ENCODE results near the gene DLG1. TPM values are rescaled to one million over a fixed set of nuclear protein-coding genes. Genes with fewer than 3 reads are reported as not detected.

Gene DLG1
- total and polyA plus RNA-seq, 7 donors = 16.1 to 57.6 (median 51.3) TPM

DNA sequence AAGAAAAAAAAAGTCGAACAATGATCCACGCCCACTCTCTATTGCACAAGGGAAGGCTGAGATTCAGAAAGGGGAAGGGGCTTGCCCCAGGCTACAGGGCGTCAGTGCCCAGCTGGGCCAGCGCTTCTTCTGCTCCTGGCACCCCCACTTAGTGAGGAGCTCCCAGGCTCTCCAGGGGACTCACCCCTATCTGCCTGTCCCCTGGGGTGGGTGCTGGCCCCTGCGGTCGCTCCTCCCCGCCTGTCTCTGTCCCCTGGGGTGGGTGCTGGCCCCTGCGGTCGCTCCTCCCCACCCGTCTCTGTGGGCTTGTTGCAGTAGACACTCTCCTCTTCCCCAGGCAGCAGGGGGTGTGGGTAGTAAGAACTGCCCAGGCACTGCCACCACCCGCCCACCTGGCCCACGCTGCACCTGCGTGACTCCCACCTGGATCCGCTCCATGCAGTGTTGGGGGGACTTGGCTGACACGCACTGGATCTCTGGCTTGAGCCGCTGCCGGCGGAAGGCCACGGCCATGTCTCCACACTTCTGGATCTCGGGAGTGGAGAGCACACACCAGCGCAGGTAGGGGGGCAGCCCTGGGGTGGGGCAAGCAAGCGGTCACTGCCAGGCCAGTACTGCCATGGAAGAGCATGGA, 283.4 kb downstream of the DLG1 start:
- TF ChIP-seq CTCF (IDR thresholded peaks at IDR 0.05) = no peak
- ATAC-seq (no peak), DNase-seq (no peak)
- 92 to 93% (median 92%) methylated on average over 18 to 22 of the region's 22 CpGs for whole genome bisulfite sequencing, 3 donors
- H3K4me1 ChIP-seq = no peaks in the 10 kb centered on the region
- no peaks in the 10 kb centered on the region for H3K9me3 ChIP-seq
- H3K4me3 ChIP-seq = no peak overlapping the region
- no peaks in the 10 kb centered on the region for H3K27me3 ChIP-seq (ENCODE audit: insufficient read depth in 3 of 3, low read length in 2 of 3)
- no peaks in the 10 kb centered on the region for H3K36me3 ChIP-seq (ENCODE audit: insufficient read depth in 1 of 2, low read depth in 1 of 2)
- H3K27ac ChIP-seq = no peak overlapping the region
- intact Hi-C loops (cut with DNase I) = no loop called here

DNA sequence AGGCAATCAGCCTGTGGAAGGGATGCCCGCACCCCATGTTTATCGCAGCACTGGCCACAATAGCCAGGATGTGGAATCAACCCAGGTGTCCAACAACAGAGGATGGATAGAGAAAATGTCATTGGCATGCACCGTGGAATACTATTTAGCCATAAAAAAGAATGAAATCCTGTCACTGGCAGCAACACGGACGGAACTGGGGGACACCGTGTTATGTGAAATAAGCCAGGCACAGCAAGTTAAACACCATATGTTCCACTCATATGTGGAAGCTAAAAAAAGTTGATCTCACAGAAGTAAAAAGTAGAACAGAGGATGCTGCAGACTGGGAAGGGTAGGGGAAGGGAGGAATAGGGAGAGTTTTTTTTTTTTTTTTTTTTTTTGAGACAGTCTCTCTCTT, 284.4 kb downstream of the DLG1 start:
- 85 to 96% (median 93%) methylated on average over 6 of the region's 6 CpGs for WGBS, 3 donors
- ATAC-seq (no peak), DNase-seq (no peak)
- Histone ChIP-seq H3K27me3 (ENCODE audit: insufficient read depth in 3 of 3, low read length in 2 of 3) (no peaks in the 10 kb centered on the region), H3K27ac (no peak overlapping the region), H3K4me1 (no peaks in the 10 kb centered on the region), H3K4me3 (no peak overlapping the region), H3K9me3 (no peaks in the 10 kb centered on the region), H3K36me3 (ENCODE audit: insufficient read depth in 1 of 2, low read depth in 1 of 2) (no peaks in the 10 kb centered on the region)
- intact Hi-C loops (cut with DNase I) = no loop called here
- no peak for TF ChIP-seq CTCF (IDR thresholded peaks at IDR 0.05)

GRCh38 chr3:197012540-197012883, 285.9 kb downstream of the DLG1 start:
- H3K27ac ChIP-seq = no peak overlapping the region
- no peak for DNase-seq

GRCh38 chr3:197011780-197012539, 286.5 kb downstream of the DLG1 start:
- Histone ChIP-seq H3K36me3 (ENCODE audit: insufficient read depth in 1 of 2, low read depth in 1 of 2) (no peaks in the 10 kb centered on the region), H3K27me3 (ENCODE audit: insufficient read depth in 3 of 3, low read length in 2 of 3) (no peaks in the 10 kb centered on the region), H3K27ac (no peak overlapping the region), H3K4me3 (no peak overlapping the region), H3K9me3 (no peaks in the 10 kb centered on the region), H3K4me1 (no peaks in the 10 kb centered on the region)
- no peak for TF ChIP-seq CTCF (IDR thresholded peaks at IDR 0.05)
- WGBS, 3 donors = 86 to 93% (median 91%) methylated on average over 23 to 25 of the region's 25 CpGs
- ATAC-seq (no peak), DNase-seq (no peak)
- intact Hi-C loops (cut with DNase I) = no loop called here

More at GRCh38 chr3:197012540-197012883, 285.9 kb downstream of the DLG1 start:
- H3K27me3 ChIP-seq (ENCODE audit: insufficient read depth in 3 of 3, low read length in 2 of 3) = no peaks in the 10 kb centered on the region
- intact Hi-C loops (cut with DNase I) = no loop called here
- no peaks in the 10 kb centered on the region for H3K4me1 ChIP-seq
- no peaks in the 10 kb centered on the region for H3K9me3 ChIP-seq
- 78 to 87% (median 80%) methylated on average over 7 of the region's 7 CpGs for WGBS, 3 donors
- no peaks in the 10 kb centered on the region for H3K36me3 ChIP-seq (ENCODE audit: insufficient read depth in 1 of 2, low read depth in 1 of 2)
- TF ChIP-seq CTCF (IDR thresholded peaks at IDR 0.05) = no peak
- no peak for ATAC-seq
- H3K4me3 ChIP-seq = no peak overlapping the region

Measured in psoas muscle (tissue), 8 donors.